ENCODE results near the gene BRS3. TPM values are rescaled to one million over a fixed set of nuclear protein-coding genes. Genes with fewer than 3 reads are reported as not detected.
"Not testable (repeated sequence)": the region's sequence is repeated elsewhere in the genome, so short reads cannot be mapped to it uniquely, and the experiment has no call there.

Gene BRS3
- not detected for total RNA-seq (ENCODE audit: unreplicated experiment)
- long read RNA-seq, result 0 reads

DNA sequence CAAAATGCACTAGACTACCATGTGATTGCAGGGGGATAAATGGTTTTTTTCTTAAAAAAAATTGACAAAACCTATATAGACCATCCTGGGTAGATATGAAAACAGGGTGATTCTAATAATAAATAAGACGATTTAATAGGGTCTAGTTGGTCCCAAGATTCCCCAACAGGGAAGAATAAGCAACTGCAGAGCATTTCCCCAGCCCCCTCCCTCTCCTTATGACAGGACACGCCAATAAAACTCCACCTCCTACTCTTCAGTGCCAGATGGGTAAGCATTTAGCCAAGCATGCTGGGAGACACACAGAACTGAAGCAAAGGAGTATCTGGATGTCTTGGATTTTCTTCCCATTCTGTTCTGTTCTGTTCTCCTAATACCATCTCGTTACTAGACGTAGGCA, at the start of gene BRS3:
Gene BRS3 (plus strand): TSS at position 301 of the 400 bp plus-strand sequence. CDS start 168 bp downstream, outside the sequence.
- Mint-ChIP-seq H3K9me3 (ENCODE audit: unreplicated experiment) (no peaks in the 10 kb centered on the region), H3K36me3 (ENCODE audit: unreplicated experiment) (no peaks in the 10 kb centered on the region), H3K27me3 (ENCODE audit: unreplicated experiment) (no peaks in the 10 kb centered on the region), H3K4me3 (ENCODE audit: unreplicated experiment) (no peak within 1 kb of the TSS), H3K4me1 (ENCODE audit: low read depth, unreplicated experiment) (no peaks in the 10 kb centered on the region), H3K27ac (ENCODE audit: unreplicated experiment) (no peak within 1 kb of the TSS)
- TF ChIP-seq, protein P1, sequence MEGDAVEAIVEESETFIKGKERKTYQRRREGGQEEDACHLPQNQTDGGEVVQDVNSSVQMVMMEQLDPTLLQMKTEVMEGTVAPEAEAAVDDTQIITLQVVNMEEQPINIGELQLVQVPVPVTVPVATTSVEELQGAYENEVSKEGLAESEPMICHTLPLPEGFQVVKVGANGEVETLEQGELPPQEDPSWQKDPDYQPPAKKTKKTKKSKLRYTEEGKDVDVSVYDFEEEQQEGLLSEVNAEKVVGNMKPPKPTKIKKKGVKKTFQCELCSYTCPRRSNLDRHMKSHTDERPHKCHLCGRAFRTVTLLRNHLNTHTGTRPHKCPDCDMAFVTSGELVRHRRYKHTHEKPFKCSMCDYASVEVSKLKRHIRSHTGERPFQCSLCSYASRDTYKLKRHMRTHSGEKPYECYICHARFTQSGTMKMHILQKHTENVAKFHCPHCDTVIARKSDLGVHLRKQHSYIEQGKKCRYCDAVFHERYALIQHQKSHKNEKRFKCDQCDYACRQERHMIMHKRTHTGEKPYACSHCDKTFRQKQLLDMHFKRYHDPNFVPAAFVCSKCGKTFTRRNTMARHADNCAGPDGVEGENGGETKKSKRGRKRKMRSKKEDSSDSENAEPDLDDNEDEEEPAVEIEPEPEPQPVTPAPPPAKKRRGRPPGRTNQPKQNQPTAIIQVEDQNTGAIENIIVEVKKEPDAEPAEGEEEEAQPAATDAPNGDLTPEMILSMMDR (IDR thresholded peaks at IDR 0.05; ENCODE audit: partially characterized antibody, unreplicated experiment), result no peak
- DNase-seq, result no peak

DNA sequence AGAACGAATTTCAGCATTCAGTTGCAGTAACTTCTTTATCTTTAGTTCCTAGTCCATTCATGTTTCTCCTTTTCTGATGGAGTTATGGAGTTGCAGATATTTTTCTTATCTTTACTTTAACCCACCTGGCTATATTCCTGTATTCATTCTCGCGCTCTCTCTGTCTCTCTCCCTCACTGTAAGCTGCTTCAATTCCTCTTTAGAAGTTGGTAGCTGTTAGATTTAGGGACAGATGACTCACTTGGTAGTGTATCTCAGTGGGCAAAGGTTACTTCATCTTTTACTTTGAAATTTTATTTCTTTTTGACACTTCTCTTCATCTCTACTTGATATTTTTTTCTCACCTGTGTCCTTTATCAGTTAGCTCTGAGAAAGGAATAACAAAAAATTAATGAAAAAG, 49.6 kb upstream of the BRS3 start:
- DNase-seq, result no peak
- Mint-ChIP-seq H3K27me3 (ENCODE audit: unreplicated experiment) (peaks cover 1% of the 10 kb centered on the region), H3K4me3 (ENCODE audit: unreplicated experiment) (no peak overlapping the region), H3K36me3 (ENCODE audit: unreplicated experiment) (no peaks in the 10 kb centered on the region), H3K9me3 (ENCODE audit: unreplicated experiment) (no peaks in the 10 kb centered on the region), H3K27ac (ENCODE audit: unreplicated experiment) (no peak overlapping the region), H3K4me1 (ENCODE audit: low read depth, unreplicated experiment) (no peaks in the 10 kb centered on the region)
- TF ChIP-seq, protein P1 (IDR thresholded peaks at IDR 0.05; ENCODE audit: partially characterized antibody, unreplicated experiment), result no peak

DNA sequence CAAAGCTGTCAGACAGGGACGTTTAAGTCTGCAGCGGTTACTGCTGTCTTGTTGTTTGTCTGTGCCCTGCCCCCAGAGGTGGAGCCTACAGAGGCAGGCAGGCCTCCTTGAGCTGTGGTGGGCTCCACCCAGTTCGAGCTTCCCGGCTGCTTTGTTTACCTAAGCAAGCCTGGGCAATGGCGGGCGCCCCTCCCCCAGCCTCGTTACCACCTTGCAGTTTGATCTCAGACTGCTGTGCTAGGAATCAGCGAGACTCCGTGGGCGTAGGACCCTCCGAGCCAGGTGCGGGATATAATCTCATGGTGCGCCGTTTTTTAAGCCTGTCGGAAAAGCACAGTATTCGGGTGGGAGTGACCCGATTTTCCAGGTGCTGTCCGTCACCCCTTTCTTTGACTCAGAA, 42.1 kb upstream of the BRS3 start:
- not testable (repeated sequence) for DNase-seq; H3K27me3 Mint-ChIP-seq (ENCODE audit: unreplicated experiment); H3K4me3 Mint-ChIP-seq (ENCODE audit: unreplicated experiment); H3K9me3 Mint-ChIP-seq (ENCODE audit: unreplicated experiment); H3K36me3 Mint-ChIP-seq (ENCODE audit: unreplicated experiment); H3K4me1 Mint-ChIP-seq (ENCODE audit: low read depth, unreplicated experiment); H3K27ac Mint-ChIP-seq (ENCODE audit: unreplicated experiment)

DNA sequence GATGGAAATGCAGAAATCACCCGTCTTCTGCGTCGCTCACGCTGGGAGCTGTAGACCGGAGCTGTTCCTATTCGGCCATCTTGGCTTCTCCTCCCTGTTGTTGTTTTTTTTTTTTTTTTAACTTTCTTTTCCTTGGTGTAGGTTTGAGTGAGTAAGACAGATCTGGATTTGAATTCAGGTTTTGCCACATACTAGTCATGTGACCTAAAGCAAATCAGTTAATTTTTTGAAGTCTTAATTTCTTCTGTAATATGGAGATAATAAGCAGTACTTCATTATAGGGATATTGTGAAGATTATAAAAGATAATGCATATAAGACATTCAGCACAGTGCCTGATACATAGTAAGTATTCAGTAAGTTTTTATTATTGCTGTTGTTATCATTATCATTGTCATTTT, 41.5 kb upstream of the BRS3 start:
- Mint-ChIP-seq H3K9me3 (ENCODE audit: unreplicated experiment) (no peaks in the 10 kb centered on the region), H3K27me3 (ENCODE audit: unreplicated experiment) (no peaks in the 10 kb centered on the region), H3K36me3 (ENCODE audit: unreplicated experiment) (no peaks in the 10 kb centered on the region), H3K4me1 (ENCODE audit: low read depth, unreplicated experiment) (no peaks in the 10 kb centered on the region), H3K4me3 (ENCODE audit: unreplicated experiment) (no peak overlapping the region), H3K27ac (ENCODE audit: unreplicated experiment) (no peak overlapping the region)
- DNase-seq, result no peak
- TF ChIP-seq, protein P1 (IDR thresholded peaks at IDR 0.05; ENCODE audit: partially characterized antibody, unreplicated experiment), result no peak

DNA sequence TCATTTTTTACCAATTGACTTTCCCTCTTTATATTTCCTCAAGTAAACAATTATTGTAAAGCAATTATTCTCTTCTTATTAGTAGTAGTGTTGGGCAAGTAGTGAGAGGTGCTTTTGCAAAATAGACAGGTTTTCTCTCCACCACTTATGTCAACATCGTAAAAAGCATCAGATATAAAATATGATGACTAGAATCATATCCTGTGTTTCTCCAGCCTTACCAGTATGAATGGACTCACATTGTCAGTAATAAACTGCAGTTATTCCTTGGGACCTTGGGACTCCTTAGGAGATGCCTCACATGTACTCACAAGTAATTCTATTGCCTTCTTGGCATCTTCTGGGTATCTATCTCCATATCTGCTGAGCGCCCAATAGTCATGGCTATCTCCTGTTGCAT, 40.4 kb upstream of the BRS3 start:
- no peak for DNase-seq
- TF ChIP-seq, protein P1 (IDR thresholded peaks at IDR 0.05; ENCODE audit: partially characterized antibody, unreplicated experiment), result no peak
- Mint-ChIP-seq H3K36me3 (ENCODE audit: unreplicated experiment) (no peaks in the 10 kb centered on the region), H3K27me3 (ENCODE audit: unreplicated experiment) (no peaks in the 10 kb centered on the region), H3K9me3 (ENCODE audit: unreplicated experiment) (no peaks in the 10 kb centered on the region), H3K4me3 (ENCODE audit: unreplicated experiment) (no peak overlapping the region), H3K4me1 (ENCODE audit: low read depth, unreplicated experiment) (no peaks in the 10 kb centered on the region), H3K27ac (ENCODE audit: unreplicated experiment) (no peak overlapping the region)

DNA sequence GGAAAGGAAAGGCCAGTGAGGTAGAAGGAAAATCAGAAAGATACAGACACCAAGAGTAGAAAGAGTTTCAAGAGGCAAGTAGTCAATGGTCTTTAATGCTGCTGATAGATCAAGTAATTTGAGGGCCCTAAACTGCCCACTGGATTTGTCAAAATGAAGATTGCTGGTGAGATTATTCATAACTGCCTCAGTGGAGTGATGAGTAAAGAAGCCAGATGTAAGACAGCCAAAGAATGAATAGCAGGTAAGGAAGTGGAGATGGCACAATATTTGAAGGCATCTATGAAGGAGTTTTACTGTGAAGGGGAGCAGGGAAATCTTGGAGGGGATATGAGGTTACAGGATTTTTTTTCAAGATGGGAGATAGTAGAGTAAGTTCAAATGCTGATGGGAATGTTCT, 39.8 kb upstream of the BRS3 start:
- H3K36me3 Mint-ChIP-seq (ENCODE audit: unreplicated experiment), result no peaks in the 10 kb centered on the region
- H3K4me1 Mint-ChIP-seq (ENCODE audit: low read depth, unreplicated experiment), result no peaks in the 10 kb centered on the region
- TF ChIP-seq, protein P1 (IDR thresholded peaks at IDR 0.05; ENCODE audit: partially characterized antibody, unreplicated experiment), result no peak
- no peak for DNase-seq
- no peak overlapping the region for H3K4me3 Mint-ChIP-seq (ENCODE audit: unreplicated experiment)
- no peak overlapping the region for H3K27ac Mint-ChIP-seq (ENCODE audit: unreplicated experiment)
- H3K27me3 Mint-ChIP-seq (ENCODE audit: unreplicated experiment), result no peaks in the 10 kb centered on the region
- no peaks in the 10 kb centered on the region for H3K9me3 Mint-ChIP-seq (ENCODE audit: unreplicated experiment)

Data from glutamatergic neuron (in vitro differentiated cells).